Keratinocyte (primary cell): Measurements from ENCODE around the gene LRRC2. TPM values are rescaled to one million over a fixed set of nuclear protein-coding genes. Genes with fewer than 3 reads are reported as not detected.

Experiments
- DNase-seq: peaks from one replicate; pipeline ENCODE4 v3.0.0-alpha.2; 2011; ENCODE audit warnings: low read depth, missing footprints, low spot score
- FAIRE-seq: peaks from 2 replicates; lab custom pipeline; 2011; peaks lifted over from hg19 to GRCh38; lab: Jason Lieb, UNC
- H2AFZ ChIP-seq: 2 replicates; pipeline ENCODE4 v1.6.0; 2012; ENCODE audit warnings: low read length, control low read depth, inconsistent platforms; ENCODE audit not compliant: control insufficient read depth
- H3K27ac ChIP-seq: 2 replicates; pipeline ENCODE4 v1.5.1; 2011; ENCODE audit warnings: low read length; ENCODE audit not compliant: control insufficient read depth, insufficient read depth
- H3K27me3 ChIP-seq: 3 replicates; pipeline ENCODE4 v1.6.0; 2011; ENCODE audit warnings: low read length; ENCODE audit not compliant: control insufficient read depth, insufficient read depth; ENCODE audit errors: extremely low read depth
- H3K36me3 ChIP-seq, 2 experiments: 2 replicates in 1 of 2; 3 replicates in 1 of 2; pipeline ENCODE4 v1.5.1; 2011; ENCODE audit warnings: low read length in 2 of 2, mild to moderate bottlenecking in 1 of 2; ENCODE audit not compliant: control insufficient read depth in 2 of 2, insufficient read depth in 2 of 2; ENCODE audit errors: extremely low read depth in 1 of 2
- H3K4me1 ChIP-seq: 3 replicates; pipeline ENCODE4 v1.5.1; 2011; ENCODE audit warnings: low read length; ENCODE audit not compliant: control insufficient read depth, insufficient read depth; ENCODE audit errors: extremely low read depth
- H3K4me2 ChIP-seq: 3 replicates; pipeline ENCODE4 v1.6.0; 2011; ENCODE audit warnings: low read depth, low read length; ENCODE audit not compliant: control insufficient read depth, insufficient read depth; ENCODE audit errors: extremely low read depth
- H3K4me3 ChIP-seq, 3 experiments: fragments of 200-600 bp in 1 of 3; sonication (generic) in 1 of 3; 2 replicates in 2 of 3; 3 replicates in 1 of 3; pipeline ENCODE4 v1.5.1; 2011 to 2016; ENCODE audit warnings: low read length in 3 of 3, mild to moderate bottlenecking in 3 of 3, control low read depth in 2 of 3, inconsistent platforms in 1 of 3, low read depth in 1 of 3, mixed read lengths in 1 of 3, mixed run types in 1 of 3, moderate library complexity in 1 of 3; ENCODE audit not compliant: control insufficient read depth in 2 of 3, insufficient read depth in 2 of 3; ENCODE audit errors: extremely low read depth in 1 of 3
- H3K79me2 ChIP-seq: 2 replicates; pipeline ENCODE4 v1.6.0; 2012; ENCODE audit warnings: low read length; ENCODE audit not compliant: control insufficient read depth, insufficient read depth
- H3K9ac ChIP-seq: 3 replicates; pipeline ENCODE4 v1.6.0; 2011; ENCODE audit warnings: low read length; ENCODE audit not compliant: control insufficient read depth, insufficient read depth; ENCODE audit errors: extremely low read depth
- H3K9me1 ChIP-seq: 3 replicates; pipeline ENCODE4 v1.6.0; 2011; ENCODE audit warnings: low read length; ENCODE audit not compliant: control insufficient read depth, insufficient read depth; ENCODE audit errors: extremely low read depth
- H3K9me3 ChIP-seq: 2 replicates; pipeline ENCODE4 v1.5.1; 2012; ENCODE audit warnings: low read depth, low read length; ENCODE audit not compliant: control insufficient read depth
- H4K20me1 ChIP-seq: 3 replicates; pipeline ENCODE4 v1.6.0; 2011; ENCODE audit warnings: low read length; ENCODE audit not compliant: control insufficient read depth, insufficient read depth; ENCODE audit errors: extremely low read depth
- CTCF ChIP-seq, 3 experiments: IDR thresholded peaks in 1 of 3; conservative IDR thresholded peaks in 1 of 3; optimal IDR thresholded peaks in 1 of 3; 2 replicates in 2 of 3; 3 replicates in 1 of 3; pipeline versions ENCODE3 to v1.5.1; 2011; ENCODE audit warnings: low read length in 3 of 3, mild to moderate bottlenecking in 3 of 3, moderate library complexity in 2 of 3, control low read depth in 1 of 3, inconsistent platforms in 1 of 3; ENCODE audit not compliant: insufficient read depth in 2 of 3; ENCODE audit errors: extremely low read depth in 1 of 3
- EZH2 ChIP-seq: IDR thresholded peaks from one replicate; pipeline ENCODE4 v1.6.1; 2012; ENCODE audit warnings: inconsistent platforms, mild to moderate bottlenecking, low read length, moderate library complexity
- dilution Hi-C: fragments of 300-500 bp; cut with MboI; formaldehyde crosslinking; loops from one replicate; pipeline ENCODE4 v1.7.0; 2020; ENCODE audit warnings: low sequenced_read_pairs; ENCODE audit not compliant: extremely low pct_ligation_motif_present
- polyA minus RNA-seq, 3 experiments: library from RNA; depleted of rRNA, polyadenylated mRNA; stranded (reverse); fragments of >200 nt; gene quantifications; 1 replicate in 1 of 3; 2 replicates in 1 of 3; 3 replicates in 1 of 3; pipeline ENCODE4 v1.2.3, GENCODE V29; 2011
- polyA plus RNA-seq, 5 experiments: library from polyadenylated mRNA; depleted of rRNA in 3 of 5; stranded (reverse) in 3 of 5; stranded (forward) in 1 of 5; unstranded in 1 of 5; fragments of >200 nt; gene quantifications; 1 replicate in 1 of 5; 2 replicates in 3 of 5; 3 replicates in 1 of 5; pipeline versions ENCODE4 v1.2.1 to v1.2.3, GENCODE V29; 2011 to 2012; ENCODE audit warnings: missing spikeins in 2 of 5, low read depth in 1 of 5, low replicate concordance in 1 of 5

LRRC2 gene
- polyA plus RNA-seq (0.17 to 0.58 TPM (median 0.51 TPM) in 3 replicates), polyA minus RNA-seq (0.07 to 0.13 TPM in 2 of 3 replicates, not detected in the other)
- 0.16 TPM for polyA plus RNA-seq (2011; ENCODE audit: low read depth)
- polyA plus RNA-seq (2011; cell fraction: cytosol; rRNA removed), result 0.29 and 0.41 TPM in 2 replicates
- 0.28 and 0.29 TPM in 2 replicates for polyA plus RNA-seq (2011; cell fraction: nucleus; rRNA removed)
- polyA plus RNA-seq (2012; ENCODE audit: low replicate concordance), result 0.08 and 0.37 TPM in 2 replicates
- not detected for polyA minus RNA-seq (2011; cell fraction: cytosol; rRNA and poly(A)+ RNA removed)
- 0.23 TPM in 1 of 2 replicates, not detected in the other for polyA minus RNA-seq (2011; cell fraction: nucleus; rRNA and poly(A)+ RNA removed)

- Histone ChIP-seq H3K4me3 (peak within 1 kb of the TSS; percentile 20 to 53 (median 50)), H3K4me2 (peak within 1 kb of the TSS; percentile 82), H3K9me1 (no peaks in the 10 kb centered on the region), H3K27ac (no peak within 1 kb of the TSS), H4K20me1 (no peaks in the 10 kb centered on the region), H3K36me3 (no peaks in the 10 kb centered on the region), H3K27me3 (no peaks in the 10 kb centered on the region), H3K9ac (peak within 1 kb of the TSS; percentile 68), H3K79me2 (no peaks in the 10 kb centered on the region), H3K9me3 (no peaks in the 10 kb centered on the region), H3K4me1 (peaks cover 15% of the 10 kb centered on the region), H2AFZ (peak within 1 kb of the TSS; percentile 73)
- FAIRE-seq (peak; percentile 13), DNase-seq (no peak)
- dilution Hi-C loops, result no loop called here
- no peak for TF ChIP-seq CTCF (optimal IDR thresholded peaks at IDR 0.05 in 1 of 3, IDR thresholded peaks at IDR 0.05 in 1 of 3, conservative IDR thresholded peaks at IDR 0.05 in 1 of 3; ENCODE audit: extremely low read depth in 1 of 3, insufficient read depth in 2 of 3, low read length in 3 of 3)
- no peak for TF ChIP-seq EZH2
Observed at GRCh38 chr3:46566040-46566641, at the start of gene LRRC2. TSS of gene LRRC2 (minus strand) at chr3:46566302. CDS start at chr3:46551591, 14,711 bp downstream.

GRCh38 chr3:46615050-46615775, 49.1 kb upstream of the LRRC2 start:
- H3K36me3 ChIP-seq, result no peaks in the 10 kb centered on the region
- H3K27ac ChIP-seq, result no peak overlapping the region
- no peaks in the 10 kb centered on the region for H3K9me1 ChIP-seq
- FAIRE-seq (no peak), DNase-seq (no peak)
- no peak overlapping the region for H3K4me3 ChIP-seq
- peaks cover 17% of the 10 kb centered on the region for H3K27me3 ChIP-seq
- no peaks in the 10 kb centered on the region for H3K4me1 ChIP-seq
- no peak overlapping the region for H3K4me2 ChIP-seq
- TF ChIP-seq EZH2, result no peak
- no peak for TF ChIP-seq CTCF (optimal IDR thresholded peaks at IDR 0.05 in 1 of 3, IDR thresholded peaks at IDR 0.05 in 1 of 3, conservative IDR thresholded peaks at IDR 0.05 in 1 of 3; ENCODE audit: extremely low read depth in 1 of 3, insufficient read depth in 2 of 3, low read length in 3 of 3)
- H2AFZ ChIP-seq, result no peak overlapping the region
- H4K20me1 ChIP-seq, result no peaks in the 10 kb centered on the region
- H3K9ac ChIP-seq, result no peak overlapping the region
- H3K79me2 ChIP-seq, result no peaks in the 10 kb centered on the region
- dilution Hi-C loops, result no loop called here
- no peaks in the 10 kb centered on the region for H3K9me3 ChIP-seq
